Measurements from ENCODE around the gene HDGFL1. TPM values are rescaled to one million over a fixed set of nuclear protein-coding genes. Genes with fewer than 3 reads are reported as not detected.

The HDGFL1 gene
- total RNA-seq, 1 donor from 2014 or later, result not detected

- no peaks in the 10 kb centered on the region for H3K27me3 ChIP-seq (ENCODE audit: control insufficient read depth, insufficient read depth, low read length)
- H3K4me3 ChIP-seq (ENCODE audit: low read depth, low read length), result no peak overlapping the region
- DNase-seq (ENCODE audit: low read depth), result no peak
- no peaks in the 10 kb centered on the region for H3K36me3 ChIP-seq (ENCODE audit: control insufficient read depth, insufficient read depth, low read length)
- TF ChIP-seq, protein P1, sequence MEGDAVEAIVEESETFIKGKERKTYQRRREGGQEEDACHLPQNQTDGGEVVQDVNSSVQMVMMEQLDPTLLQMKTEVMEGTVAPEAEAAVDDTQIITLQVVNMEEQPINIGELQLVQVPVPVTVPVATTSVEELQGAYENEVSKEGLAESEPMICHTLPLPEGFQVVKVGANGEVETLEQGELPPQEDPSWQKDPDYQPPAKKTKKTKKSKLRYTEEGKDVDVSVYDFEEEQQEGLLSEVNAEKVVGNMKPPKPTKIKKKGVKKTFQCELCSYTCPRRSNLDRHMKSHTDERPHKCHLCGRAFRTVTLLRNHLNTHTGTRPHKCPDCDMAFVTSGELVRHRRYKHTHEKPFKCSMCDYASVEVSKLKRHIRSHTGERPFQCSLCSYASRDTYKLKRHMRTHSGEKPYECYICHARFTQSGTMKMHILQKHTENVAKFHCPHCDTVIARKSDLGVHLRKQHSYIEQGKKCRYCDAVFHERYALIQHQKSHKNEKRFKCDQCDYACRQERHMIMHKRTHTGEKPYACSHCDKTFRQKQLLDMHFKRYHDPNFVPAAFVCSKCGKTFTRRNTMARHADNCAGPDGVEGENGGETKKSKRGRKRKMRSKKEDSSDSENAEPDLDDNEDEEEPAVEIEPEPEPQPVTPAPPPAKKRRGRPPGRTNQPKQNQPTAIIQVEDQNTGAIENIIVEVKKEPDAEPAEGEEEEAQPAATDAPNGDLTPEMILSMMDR (IDR thresholded peaks at IDR 0.05; ENCODE audit: insufficient read depth, low read length, poor library complexity, severe bottlenecking), result no peak
These were observed 12.4 kb upstream of the HDGFL1 start for GRCh38 chr6:22557007-22557406.

DNA sequence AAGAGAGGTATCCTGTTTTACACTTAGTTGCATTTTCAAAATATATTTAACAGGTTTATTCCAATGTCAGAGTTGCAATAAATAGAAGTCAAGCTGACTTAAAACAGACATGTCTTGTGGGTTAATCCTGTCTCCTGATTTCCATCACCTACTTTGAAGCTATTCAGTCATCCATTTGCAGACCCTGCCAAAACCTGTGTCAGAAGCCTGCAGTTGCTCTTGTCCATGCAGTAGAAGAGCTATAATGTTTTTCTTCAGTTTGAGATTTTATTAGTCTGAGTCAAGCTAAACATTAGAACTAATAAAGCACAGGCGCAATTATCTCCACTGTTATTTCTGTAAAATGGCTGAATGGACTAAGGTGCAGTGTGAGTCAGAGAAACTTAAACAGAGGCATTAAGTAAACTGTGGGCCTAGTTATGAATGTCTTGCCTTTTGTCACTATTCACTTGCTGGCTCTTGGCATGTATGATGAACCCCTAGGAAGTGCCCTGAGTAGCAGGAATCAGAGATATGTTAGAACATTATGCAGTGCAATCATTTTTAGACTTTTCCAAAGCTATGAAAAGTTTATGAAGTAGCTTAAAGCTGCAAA lies 11.0 kb upstream of the HDGFL1 start:
- Histone ChIP-seq H3K36me3 (ENCODE audit: control insufficient read depth, insufficient read depth, low read length) (no peaks in the 10 kb centered on the region), H3K27me3 (ENCODE audit: control insufficient read depth, insufficient read depth, low read length) (no peaks in the 10 kb centered on the region), H3K4me3 (ENCODE audit: low read depth, low read length) (no peak overlapping the region)
- TF ChIP-seq, protein P1 (IDR thresholded peaks at IDR 0.05; ENCODE audit: insufficient read depth, low read length, poor library complexity, severe bottlenecking), result no peak
- no peak for DNase-seq (ENCODE audit: low read depth)

DNA sequence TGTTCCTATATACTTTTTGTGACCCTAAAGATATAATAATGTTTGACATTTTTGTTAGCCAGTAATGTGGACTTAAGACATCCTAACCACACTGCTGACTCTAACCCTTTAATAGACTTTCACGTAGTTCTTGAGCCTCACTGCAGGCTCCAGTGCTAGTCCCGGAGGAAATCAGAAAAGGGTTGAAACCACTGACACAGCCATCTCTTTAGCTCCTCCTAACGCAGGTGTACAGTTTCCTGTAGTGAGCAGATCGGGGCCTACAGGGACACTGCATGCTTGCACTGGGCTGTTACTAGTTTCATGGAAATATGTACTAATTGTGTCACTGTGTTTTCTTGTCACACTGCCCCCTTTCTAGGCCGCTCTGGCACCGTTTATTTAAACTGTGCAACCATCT lies 512 bp upstream of the HDGFL1 start:
- no peaks in the 10 kb centered on the region for H3K27me3 ChIP-seq (ENCODE audit: control insufficient read depth, insufficient read depth, low read length)
- no peaks in the 10 kb centered on the region for H3K36me3 ChIP-seq (ENCODE audit: control insufficient read depth, insufficient read depth, low read length)
- no peak for DNase-seq (ENCODE audit: low read depth)
- H3K4me3 ChIP-seq (ENCODE audit: low read depth, low read length), result no peak overlapping the region
- TF ChIP-seq, protein P1 (IDR thresholded peaks at IDR 0.05; ENCODE audit: insufficient read depth, low read length, poor library complexity, severe bottlenecking), result no peak

DNA sequence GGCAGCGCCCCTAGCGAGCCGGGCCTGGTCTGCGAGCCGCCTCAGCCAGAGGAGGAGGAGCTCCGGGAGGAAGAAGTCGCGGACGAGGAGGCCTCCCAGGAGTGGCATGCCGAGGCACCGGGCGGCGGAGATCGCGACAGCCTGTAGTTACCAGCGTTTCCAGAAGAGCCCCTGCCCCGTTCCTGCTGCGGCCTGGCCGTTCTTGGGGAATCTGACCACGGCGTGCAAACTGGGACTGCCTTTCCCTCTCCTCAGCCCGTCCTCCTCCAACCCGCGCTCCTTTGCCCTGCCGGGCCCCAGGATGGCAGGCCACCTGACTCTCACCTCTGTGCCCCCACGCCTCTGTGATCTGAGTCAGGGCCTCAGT lies 802 bp downstream of the HDGFL1 start:
- no peak for DNase-seq (ENCODE audit: low read depth)
- no peaks in the 10 kb centered on the region for H3K27me3 ChIP-seq (ENCODE audit: control insufficient read depth, insufficient read depth, low read length)
- H3K36me3 ChIP-seq (ENCODE audit: control insufficient read depth, insufficient read depth, low read length), result no peaks in the 10 kb centered on the region
- no peak overlapping the region for H3K4me3 ChIP-seq (ENCODE audit: low read depth, low read length)
- TF ChIP-seq, protein P1 (IDR thresholded peaks at IDR 0.05; ENCODE audit: insufficient read depth, low read length, poor library complexity, severe bottlenecking), result no peak

GRCh38 chr6:22575190-22575589 lies 5.8 kb downstream of the HDGFL1 start:
- Histone ChIP-seq H3K4me3 (ENCODE audit: low read depth, low read length) (no peak overlapping the region), H3K36me3 (ENCODE audit: control insufficient read depth, insufficient read depth, low read length) (no peaks in the 10 kb centered on the region), H3K27me3 (ENCODE audit: control insufficient read depth, insufficient read depth, low read length) (no peaks in the 10 kb centered on the region)
- DNase-seq (ENCODE audit: low read depth), result no peak
- TF ChIP-seq, protein P1 (IDR thresholded peaks at IDR 0.05; ENCODE audit: insufficient read depth, low read length, poor library complexity, severe bottlenecking), result no peak

- TF ChIP-seq, protein P1 (IDR thresholded peaks at IDR 0.05; ENCODE audit: insufficient read depth, low read length, poor library complexity, severe bottlenecking), result no peak
- H3K36me3 ChIP-seq (ENCODE audit: control insufficient read depth, insufficient read depth, low read length), result no peaks in the 10 kb centered on the region
- H3K4me3 ChIP-seq (ENCODE audit: low read depth, low read length), result no peak overlapping the region
- DNase-seq (ENCODE audit: low read depth), result no peak
- no peaks in the 10 kb centered on the region for H3K27me3 ChIP-seq (ENCODE audit: control insufficient read depth, insufficient read depth, low read length)
These were observed 10.1 kb downstream of the HDGFL1 start for GRCh38 chr6:22579439-22579838.
